Measurements from ENCODE around the gene ITGA4.
A peak's percentile ranks its signal among the peaks of the same experiment; 100 is the strongest.

Gene ITGA4

GRCh38 chr2:181464966-181465365 is 7.8 kb downstream of the ITGA4 start:
- TF ChIP-seq ISL1 (CRISPR knock-in tag; IDR thresholded peaks at IDR 0.05) (no peak), ZFP30 (CRISPR knock-in tag; IDR thresholded peaks at IDR 0.05) (no peak), PPARA (CRISPR knock-in tag; IDR thresholded peaks at IDR 0.05; ENCODE audit: borderline replicate concordance) (no peak), TSHZ2 (CRISPR knock-in tag; IDR thresholded peaks at IDR 0.05) (no peak), BACH2 (CRISPR knock-in tag; IDR thresholded peaks at IDR 0.05; ENCODE audit: borderline replicate concordance) (no peak), SNAI2 (CRISPR knock-in tag; IDR thresholded peaks at IDR 0.05) (no peak), ZC3H10 (CRISPR knock-in tag; IDR thresholded peaks at IDR 0.05) (no peak), ZNF70 (CRISPR knock-in tag; IDR thresholded peaks at IDR 0.05) (no peak), POU6F1 (CRISPR knock-in tag; IDR thresholded peaks at IDR 0.05; ENCODE audit: borderline replicate concordance, low read depth) (no peak), RARB (CRISPR knock-in tag; IDR thresholded peaks at IDR 0.05) (no peak), GLIS3 (CRISPR knock-in tag; IDR thresholded peaks at IDR 0.05) (no peak), ZNF565 (CRISPR knock-in tag; conservative IDR thresholded peaks at IDR 0.05; ENCODE audit: low read depth) (no peak), PATZ1 (CRISPR knock-in tag; IDR thresholded peaks at IDR 0.05; ENCODE audit: borderline replicate concordance) (no peak), TOX (CRISPR knock-in tag; IDR thresholded peaks at IDR 0.05; ENCODE audit: borderline replicate concordance) (no peak), TCF4 (CRISPR knock-in tag; IDR thresholded peaks at IDR 0.05; ENCODE audit: borderline replicate concordance) (no peak), ZFP3 (CRISPR knock-in tag; IDR thresholded peaks at IDR 0.05) (no peak), OSR1 (CRISPR knock-in tag; IDR thresholded peaks at IDR 0.05) (no peak), ZNF8 (CRISPR knock-in tag; IDR thresholded peaks at IDR 0.05) (no peak), CSRNP3 (CRISPR knock-in tag; IDR thresholded peaks at IDR 0.05) (no peak), CREB5 (CRISPR knock-in tag; IDR thresholded peaks at IDR 0.05; ENCODE audit: low read depth) (no peak)
- ATAC-seq: no peak

GRCh38 chr2:181465676-181466375 is 8.6 kb downstream of the ITGA4 start:
- TF ChIP-seq RARB (CRISPR knock-in tag; IDR thresholded peaks at IDR 0.05): no peak
- no peak for TF ChIP-seq ZNF8 (CRISPR knock-in tag; IDR thresholded peaks at IDR 0.05)
- no peak for TF ChIP-seq SNAI2 (CRISPR knock-in tag; IDR thresholded peaks at IDR 0.05)
- TF ChIP-seq CSDC2 (CRISPR knock-in tag; IDR thresholded peaks at IDR 0.05): no peak
- TF ChIP-seq PATZ1 (CRISPR knock-in tag; IDR thresholded peaks at IDR 0.05; ENCODE audit: borderline replicate concordance): no peak
- no peak for TF ChIP-seq POU6F1 (CRISPR knock-in tag; IDR thresholded peaks at IDR 0.05; ENCODE audit: borderline replicate concordance, low read depth)
- TF ChIP-seq ZFP30 (CRISPR knock-in tag; IDR thresholded peaks at IDR 0.05): no peak
- TF ChIP-seq GLIS3 (CRISPR knock-in tag; IDR thresholded peaks at IDR 0.05): no peak

More at GRCh38 chr2:181465676-181466375, 8.6 kb downstream of the ITGA4 start:
- peak; percentile 56 for ATAC-seq
